OCI-LY1 (cell line): Measurements from ENCODE around the gene EFCC1.

ENCODE experiments used
- H2AFZ ChIP-seq: fragments of 200-600 bp; sonication (generic), shearing (Covaris generic); 2 replicates; pipeline ENCODE4 v1.6.0; 2014; ENCODE audit warnings: antibody characterized with exemption, mild to moderate bottlenecking, low read length
- H3F3A ChIP-seq: fragments of 200-600 bp; sonication (generic), shearing (Covaris generic); 2 replicates; pipeline ENCODE4 v1.6.0; 2014; ENCODE audit warnings: mild to moderate bottlenecking, antibody characterized with exemption, low read length, moderate library complexity; ENCODE audit not compliant: insufficient read depth
- H3K27ac ChIP-seq: fragments of 200-600 bp; sonication (generic); 2 replicates; pipeline ENCODE4 v1.5.1; 2014; ENCODE audit warnings: low read length, mixed run types, mild to moderate bottlenecking, low read depth; ENCODE audit not compliant: poor library complexity, severe bottlenecking
- H3K27me3 ChIP-seq: fragments of 200-600 bp; sonication (generic); 2 replicates; pipeline ENCODE4 v1.6.0; 2014; ENCODE audit warnings: antibody characterized with exemption, mild to moderate bottlenecking, low read length, moderate library complexity; ENCODE audit not compliant: insufficient read depth
- H3K36me3 ChIP-seq: fragments of 200-600 bp; sonication (generic); 2 replicates; pipeline ENCODE4 v1.6.1; 2014; ENCODE audit warnings: mild to moderate bottlenecking, antibody characterized with exemption, low read length, moderate library complexity, mixed read lengths; ENCODE audit not compliant: insufficient read depth
- H3K4me1 ChIP-seq: fragments of 200-600 bp; sonication (generic); 2 replicates; pipeline ENCODE4 v1.5.1; 2014; ENCODE audit warnings: mild to moderate bottlenecking, low read length, moderate library complexity; ENCODE audit not compliant: insufficient read depth, severe bottlenecking
- H3K4me2 ChIP-seq: fragments of 200-600 bp; sonication (generic), shearing (Covaris generic); 2 replicates; pipeline ENCODE4 v1.6.1; 2014; ENCODE audit warnings: low read length
- H3K4me3 ChIP-seq: fragments of 200-600 bp; sonication (generic); 2 replicates; pipeline ENCODE4 v1.5.1; 2014; ENCODE audit warnings: low read length, low read depth, mild to moderate bottlenecking, mixed read lengths; ENCODE audit not compliant: poor library complexity, severe bottlenecking
- H3K79me2 ChIP-seq: fragments of 200-600 bp; shearing (Covaris generic); 2 replicates; pipeline ENCODE4 v1.6.1; 2016; ENCODE audit warnings: mixed run types, low read length, mixed read lengths; ENCODE audit not compliant: insufficient read depth
- H3K9ac ChIP-seq: fragments of 200-600 bp; sonication (generic), shearing (Covaris generic); 2 replicates; pipeline ENCODE4 v1.6.1; 2014; ENCODE audit warnings: mild to moderate bottlenecking, low read length, mixed read lengths
- H3K9me2 ChIP-seq: fragments of 200-600 bp; sonication (generic), shearing (Covaris generic); 2 replicates; pipeline ENCODE4 v1.6.1; 2014; ENCODE audit warnings: low read depth, mild to moderate bottlenecking, low read length, mixed read lengths
- H3K9me3 ChIP-seq: fragments of 200-600 bp; shearing (Covaris generic); 2 replicates; pipeline ENCODE4 v1.6.1; 2014; ENCODE audit warnings: low read length, mixed read lengths
- H4K20me1 ChIP-seq: fragments of 200-600 bp; sonication (generic), shearing (Covaris generic); 2 replicates; pipeline ENCODE4 v1.6.0; 2016; ENCODE audit warnings: mild to moderate bottlenecking, low read length; ENCODE audit not compliant: insufficient read depth
- EZH2 ChIP-seq: fragments of 200-600 bp; sonication (generic), shearing (Covaris generic); IDR thresholded peaks from 2 replicates; pipeline ENCODE4 v1.8.0; 2017; ENCODE audit warnings: borderline replicate concordance, mixed run types, mild to moderate bottlenecking, antibody characterized with exemption, low read length, moderate library complexity, mixed read lengths
- TF ChIP-seq, protein P1 (sequence below): fragments of 200-600 bp; sonication (generic), shearing (Covaris generic); IDR thresholded peaks from 2 replicates; pipeline ENCODE4 v1.5.1; 2017; ENCODE audit warnings: mild to moderate bottlenecking, antibody characterized with exemption, low read length, moderate library complexity, mixed read lengths

The EFCC1 gene

DNA sequence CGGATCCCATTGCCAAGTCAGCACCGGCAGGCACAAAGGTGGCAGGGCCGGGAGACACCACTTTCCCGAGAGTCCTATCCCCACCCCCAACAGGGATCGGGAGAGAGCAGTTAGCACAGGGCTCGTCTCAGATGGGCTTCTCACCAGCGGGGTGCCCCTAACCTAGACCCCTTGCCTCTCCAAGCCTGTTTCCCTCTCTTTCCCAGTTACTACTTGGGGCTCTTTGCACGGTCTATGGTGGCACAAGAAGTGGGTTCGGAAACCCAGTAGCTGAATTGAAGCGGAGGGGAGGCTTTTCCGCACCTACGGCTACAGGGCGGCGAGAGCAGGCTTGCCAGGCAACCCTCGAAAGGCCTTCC lies 383 bp upstream of the EFCC1 start:
- Histone ChIP-seq H3F3A (no peaks in the 10 kb centered on the region), H3K36me3 (no peaks in the 10 kb centered on the region), H3K9me3 (no peaks in the 10 kb centered on the region), H3K4me3 (no peak overlapping the region), H3K4me2 (no peak overlapping the region), H3K27ac (no peak overlapping the region), H3K9ac (no peak overlapping the region), H3K4me1 (peaks cover 9% of the 10 kb centered on the region), H3K79me2 (no peaks in the 10 kb centered on the region), H2AFZ (no peak overlapping the region), H3K9me2 (no peaks in the 10 kb centered on the region), H3K27me3 (no peaks in the 10 kb centered on the region), H4K20me1 (no peaks in the 10 kb centered on the region)
- TF ChIP-seq, protein P1, sequence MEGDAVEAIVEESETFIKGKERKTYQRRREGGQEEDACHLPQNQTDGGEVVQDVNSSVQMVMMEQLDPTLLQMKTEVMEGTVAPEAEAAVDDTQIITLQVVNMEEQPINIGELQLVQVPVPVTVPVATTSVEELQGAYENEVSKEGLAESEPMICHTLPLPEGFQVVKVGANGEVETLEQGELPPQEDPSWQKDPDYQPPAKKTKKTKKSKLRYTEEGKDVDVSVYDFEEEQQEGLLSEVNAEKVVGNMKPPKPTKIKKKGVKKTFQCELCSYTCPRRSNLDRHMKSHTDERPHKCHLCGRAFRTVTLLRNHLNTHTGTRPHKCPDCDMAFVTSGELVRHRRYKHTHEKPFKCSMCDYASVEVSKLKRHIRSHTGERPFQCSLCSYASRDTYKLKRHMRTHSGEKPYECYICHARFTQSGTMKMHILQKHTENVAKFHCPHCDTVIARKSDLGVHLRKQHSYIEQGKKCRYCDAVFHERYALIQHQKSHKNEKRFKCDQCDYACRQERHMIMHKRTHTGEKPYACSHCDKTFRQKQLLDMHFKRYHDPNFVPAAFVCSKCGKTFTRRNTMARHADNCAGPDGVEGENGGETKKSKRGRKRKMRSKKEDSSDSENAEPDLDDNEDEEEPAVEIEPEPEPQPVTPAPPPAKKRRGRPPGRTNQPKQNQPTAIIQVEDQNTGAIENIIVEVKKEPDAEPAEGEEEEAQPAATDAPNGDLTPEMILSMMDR = no peak
- TF ChIP-seq EZH2 = no peak

DNA sequence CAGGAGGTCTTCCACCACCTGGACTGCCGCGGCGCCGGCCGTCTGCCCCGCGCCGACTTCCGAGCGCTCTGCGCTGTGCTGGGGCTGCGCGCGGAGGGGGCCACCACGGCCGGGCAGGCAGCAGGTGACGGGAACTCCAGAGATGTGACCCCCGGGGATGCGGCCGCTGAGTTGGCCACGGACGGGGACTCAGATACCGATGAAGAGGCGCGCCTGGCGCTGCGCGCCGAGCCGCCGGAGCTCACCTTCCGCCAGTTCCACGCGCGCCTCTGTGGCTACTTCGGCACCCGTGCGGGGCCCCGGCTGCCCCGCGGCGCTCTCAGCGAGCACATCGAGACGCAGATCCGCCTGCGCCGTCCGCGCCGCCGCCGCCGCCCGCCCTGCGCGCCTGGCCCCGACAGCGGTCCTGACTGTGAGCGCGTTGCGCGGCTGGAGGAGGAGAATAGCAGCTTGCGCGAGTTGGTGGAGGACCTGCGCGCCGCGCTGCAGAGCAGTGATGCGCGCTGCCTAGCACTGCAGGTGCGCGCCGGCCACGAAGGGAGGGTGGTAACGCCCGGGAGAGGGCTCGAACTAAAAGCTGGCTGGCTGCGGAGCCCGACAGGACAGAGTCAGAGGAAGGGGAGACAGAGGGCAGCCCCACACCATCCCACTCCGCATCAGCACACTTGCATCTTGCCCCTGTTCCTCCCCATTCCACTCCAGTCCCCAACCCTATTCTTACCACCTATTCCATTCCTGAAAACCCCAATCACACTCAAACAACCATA lies 885 bp downstream of the EFCC1 start:
- H3K27me3 ChIP-seq = peaks cover 2% of the 10 kb centered on the region; the same call in 1 of the 2 replicates
- no peaks in the 10 kb centered on the region for H4K20me1 ChIP-seq
- no peak for TF ChIP-seq EZH2
- TF ChIP-seq, protein P1 = no peak
- H3K79me2 ChIP-seq = no peaks in the 10 kb centered on the region
- H3K4me2 ChIP-seq = no peak overlapping the region
- H3K9me3 ChIP-seq = no peaks in the 10 kb centered on the region
- H3K27ac ChIP-seq = no peak overlapping the region
- no peak overlapping the region for H3K9ac ChIP-seq
- no peaks in the 10 kb centered on the region for H3K36me3 ChIP-seq
- H2AFZ ChIP-seq = no peak overlapping the region
- no peaks in the 10 kb centered on the region for H3K9me2 ChIP-seq
- H3K4me1 ChIP-seq = peaks cover 9% of the 10 kb centered on the region
- H3K4me3 ChIP-seq = no peak overlapping the region
- no peaks in the 10 kb centered on the region for H3F3A ChIP-seq

DNA sequence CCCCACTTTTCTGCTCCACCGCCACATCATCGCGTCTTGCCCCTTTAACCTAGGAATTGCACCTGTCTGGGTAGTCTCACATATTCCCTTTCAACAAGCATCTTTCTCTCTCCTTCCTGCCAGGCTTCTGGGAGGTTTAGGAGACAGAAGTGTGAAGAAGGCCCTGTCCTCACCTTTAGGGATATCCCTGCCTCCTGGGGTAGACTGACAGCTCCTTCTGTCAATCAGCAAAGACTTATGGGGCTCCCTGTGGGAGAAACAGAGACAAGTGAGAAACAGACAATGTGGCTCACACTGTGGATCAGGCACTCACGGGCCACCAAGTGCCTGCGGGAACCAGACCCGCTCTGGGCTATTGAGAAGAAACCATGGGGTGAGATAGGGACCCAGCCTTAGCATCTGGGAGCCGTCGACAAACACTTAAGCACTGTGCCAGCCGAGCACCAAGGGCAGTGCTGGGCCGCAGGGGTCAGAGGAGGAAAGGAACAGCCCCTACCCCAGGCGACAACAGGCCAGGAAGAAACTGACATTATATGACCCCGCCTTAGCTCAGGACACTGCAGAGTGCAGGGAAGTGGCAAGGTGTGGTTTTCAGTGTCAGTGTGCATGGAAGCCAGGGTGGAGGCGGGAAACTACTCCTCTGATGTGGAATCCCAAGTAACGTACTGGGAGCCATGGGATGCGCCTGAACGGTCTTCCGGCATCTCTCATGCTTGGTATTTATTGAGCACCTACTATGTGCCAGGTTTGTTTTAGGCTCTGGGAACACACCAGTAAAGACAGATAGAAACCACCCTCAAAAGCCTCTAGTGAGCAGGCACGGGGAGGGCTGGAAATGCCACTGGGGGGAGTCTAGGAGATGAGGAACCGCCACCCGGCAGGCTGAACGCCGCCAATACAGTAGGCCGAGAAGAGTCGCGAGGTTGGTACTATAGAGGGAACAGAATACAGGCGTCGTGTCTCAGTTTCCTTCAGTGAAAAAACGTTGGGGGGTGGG lies 1.8 kb downstream of the EFCC1 start:
- H2AFZ ChIP-seq = no peak overlapping the region
- H3K36me3 ChIP-seq = no peaks in the 10 kb centered on the region
- H3K4me3 ChIP-seq = peak overlapping the region; percentile 52
- peak overlapping the region; percentile 16; the same call in 1 of the 2 replicates for H3K9ac ChIP-seq
- H3K4me1 ChIP-seq = peaks cover 9% of the 10 kb centered on the region
- H3K9me3 ChIP-seq = no peaks in the 10 kb centered on the region
- H3K9me2 ChIP-seq = no peaks in the 10 kb centered on the region
- peaks cover 4% of the 10 kb centered on the region; the same call in 1 of the 2 replicates for H3K27me3 ChIP-seq
- H4K20me1 ChIP-seq = no peaks in the 10 kb centered on the region
- no peak for TF ChIP-seq EZH2
- TF ChIP-seq, protein P1 = 0 out of 2 replicates have a peak, but pooled peaks have one; percentile 3
- no peak overlapping the region for H3K27ac ChIP-seq
- H3K79me2 ChIP-seq = no peaks in the 10 kb centered on the region
- H3K4me2 ChIP-seq = peak overlapping the region; percentile 66
- H3F3A ChIP-seq = no peaks in the 10 kb centered on the region
